GM19372 (cell line): ENCODE data around the gene EEF1B2.

Experiments used
- ATAC-seq: cut with Tn5 transposase; IDR thresholded peaks from one replicate; pipeline ENCODE4 v1.9.1; 2021; ENCODE audit warnings: mild to moderate bottlenecking, low read depth, moderate library complexity; ENCODE audit not compliant: unreplicated experiment

EEF1B2 gene

GRCh38 chr2:206211657-206212255 is 52.1 kb downstream of the EEF1B2 start:
- no peak for ATAC-seq
